ENCODE data around the gene CP.

The CP gene

DNA sequence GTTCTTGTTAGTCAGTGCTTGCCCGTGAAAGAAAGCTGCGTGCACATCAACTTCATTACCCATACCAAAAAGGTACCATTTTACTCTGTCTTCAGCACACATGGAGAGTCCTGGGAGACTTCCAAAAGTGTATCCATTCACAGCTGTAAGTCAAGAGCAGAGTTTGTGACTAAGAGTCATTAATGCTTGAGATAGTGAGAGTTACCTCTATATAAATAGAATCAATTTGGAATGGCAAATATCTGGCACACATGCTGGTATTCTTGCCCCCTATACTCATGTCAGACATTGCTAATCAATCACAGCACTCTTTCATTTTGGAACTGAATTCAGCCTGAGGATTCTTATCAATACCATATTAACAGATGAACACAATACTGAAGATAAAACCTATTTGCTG lies 14.2 kb downstream of the CP start:
- ChIA-PET POLR2A (no interaction called here), CTCF (interaction anchor here (1.3 kb wide), 1 partner anchor 87 kb away, joined by 3 read pairs; no protein-coding TSS in a partner anchor)
- no peak for DNase-seq (ENCODE audit: extremely low spot score)
- no peak for TF ChIP-seq ZNF384 (IDR thresholded peaks at IDR 0.05)
- no peak for TF ChIP-seq FOXA1 (IDR thresholded peaks at IDR 0.05)
- TF ChIP-seq, protein P1, sequence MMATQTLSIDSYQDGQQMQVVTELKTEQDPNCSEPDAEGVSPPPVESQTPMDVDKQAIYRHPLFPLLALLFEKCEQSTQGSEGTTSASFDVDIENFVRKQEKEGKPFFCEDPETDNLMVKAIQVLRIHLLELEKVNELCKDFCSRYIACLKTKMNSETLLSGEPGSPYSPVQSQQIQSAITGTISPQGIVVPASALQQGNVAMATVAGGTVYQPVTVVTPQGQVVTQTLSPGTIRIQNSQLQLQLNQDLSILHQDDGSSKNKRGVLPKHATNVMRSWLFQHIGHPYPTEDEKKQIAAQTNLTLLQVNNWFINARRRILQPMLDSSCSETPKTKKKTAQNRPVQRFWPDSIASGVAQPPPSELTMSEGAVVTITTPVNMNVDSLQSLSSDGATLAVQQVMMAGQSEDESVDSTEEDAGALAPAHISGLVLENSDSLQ (IDR thresholded peaks at IDR 0.05) = no peak
- no peak for TF ChIP-seq FOXM1 (IDR thresholded peaks at IDR 0.05; ENCODE audit: borderline replicate concordance)
- TF ChIP-seq TARDBP (IDR thresholded peaks at IDR 0.05) = no peak
- TF ChIP-seq NFRKB (IDR thresholded peaks at IDR 0.05) = no peak
- no peak for TF ChIP-seq CTBP1 (IDR thresholded peaks at IDR 0.05; ENCODE audit: borderline replicate concordance)
- TF ChIP-seq BHLHE40 (IDR thresholded peaks at IDR 0.05; ENCODE audit: borderline replicate concordance) = no peak
- TF ChIP-seq ARNT (IDR thresholded peaks at IDR 0.05) = no peak
- no peak for TF ChIP-seq HDGF (IDR thresholded peaks at IDR 0.05; ENCODE audit: borderline replicate concordance)
- TF ChIP-seq LEF1 (IDR thresholded peaks at IDR 0.05; ENCODE audit: borderline replicate concordance) = no peak
- no peak for TF ChIP-seq SP1 (IDR thresholded peaks at IDR 0.05)
- TF ChIP-seq FOXK2 (IDR thresholded peaks at IDR 0.05) = no peak
- no peak for TF ChIP-seq L3MBTL2 (conservative IDR thresholded peaks at IDR 0.05)
- no peak for TF ChIP-seq ELF4 (IDR thresholded peaks at IDR 0.05)
- TF ChIP-seq SUZ12 (IDR thresholded peaks at IDR 0.05) = no peak

GRCh38 chr3:149204390-149204991 lies 17.1 kb downstream of the CP start:
- ChIA-PET POLR2A (no interaction called here), CTCF (no interaction called here)
- DNase-seq (ENCODE audit: extremely low spot score) = no peak
- TF ChIP-seq HDGF (IDR thresholded peaks at IDR 0.05; ENCODE audit: borderline replicate concordance) = no peak
- TF ChIP-seq ARNT (IDR thresholded peaks at IDR 0.05) = no peak
- TF ChIP-seq SP1 (IDR thresholded peaks at IDR 0.05) = no peak
- no peak for TF ChIP-seq FOXA1 (IDR thresholded peaks at IDR 0.05)
- no peak for TF ChIP-seq CTBP1 (IDR thresholded peaks at IDR 0.05; ENCODE audit: borderline replicate concordance)
- TF ChIP-seq NFRKB (IDR thresholded peaks at IDR 0.05) = no peak
- no peak for TF ChIP-seq ZNF384 (IDR thresholded peaks at IDR 0.05)
- TF ChIP-seq L3MBTL2 (conservative IDR thresholded peaks at IDR 0.05) = no peak
- no peak for TF ChIP-seq TARDBP (IDR thresholded peaks at IDR 0.05)
- TF ChIP-seq ELF4 (IDR thresholded peaks at IDR 0.05) = no peak
- TF ChIP-seq SUZ12 (IDR thresholded peaks at IDR 0.05) = no peak

DNA sequence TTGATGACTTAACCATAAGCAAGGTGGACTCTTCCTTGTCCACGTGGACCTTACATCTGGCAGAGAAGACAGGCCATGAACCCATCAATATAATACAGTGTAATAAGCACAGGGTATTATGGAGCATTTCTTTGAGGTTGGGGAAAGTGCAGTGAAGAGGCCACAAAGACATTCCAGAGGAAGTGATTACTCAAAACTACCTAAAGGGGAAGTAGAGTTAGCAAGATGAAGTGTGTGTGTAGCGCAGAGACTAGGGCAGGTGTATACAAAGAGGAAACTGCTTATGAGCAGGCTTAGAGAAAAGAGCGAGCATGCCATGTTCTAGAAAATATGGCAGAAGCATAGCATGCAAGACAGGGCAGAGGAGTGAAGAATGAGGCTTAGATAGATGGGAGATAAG lies 17.9 kb downstream of the CP start:
- ChIA-PET POLR2A (no interaction called here), CTCF (no interaction called here)
- no peak for DNase-seq (ENCODE audit: extremely low spot score)
- TF ChIP-seq ARNT (IDR thresholded peaks at IDR 0.05) (no peak), FOXK2 (IDR thresholded peaks at IDR 0.05) (no peak), FOXM1 (IDR thresholded peaks at IDR 0.05; ENCODE audit: borderline replicate concordance) (no peak), TARDBP (IDR thresholded peaks at IDR 0.05) (no peak)

- CTCF ChIA-PET = no interaction called here
- POLR2A ChIA-PET = no interaction called here
- TF ChIP-seq L3MBTL2 (conservative IDR thresholded peaks at IDR 0.05) = no peak
- TF ChIP-seq, protein P1 (IDR thresholded peaks at IDR 0.05) = peak; percentile 71
- peak; percentile 26 for DNase-seq (ENCODE audit: extremely low spot score)
These were observed 22.2 kb downstream of the CP start for GRCh38 chr3:149199474-149199873.

DNA sequence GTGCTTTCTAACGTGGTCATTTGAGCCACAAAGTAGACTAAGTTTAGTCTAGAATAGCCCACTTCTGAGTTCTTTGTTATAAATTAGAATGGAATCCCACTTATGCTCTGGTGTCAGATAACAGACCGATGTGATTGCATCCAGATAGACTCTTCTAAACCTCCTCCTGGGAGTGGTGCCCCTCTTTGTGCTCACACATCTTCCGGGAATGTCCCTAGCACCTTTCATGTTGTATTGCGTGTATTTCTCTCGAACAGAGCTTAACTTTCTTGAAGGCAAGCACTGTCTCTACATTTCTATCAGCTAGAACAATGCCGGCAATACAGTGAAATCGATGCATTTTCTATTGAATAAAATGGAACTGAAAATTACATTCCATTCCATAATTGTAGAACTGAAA lies 23.0 kb downstream of the CP start:
- no peak for DNase-seq (ENCODE audit: extremely low spot score)
- TF ChIP-seq FOXM1 (IDR thresholded peaks at IDR 0.05; ENCODE audit: borderline replicate concordance) = no peak
- TF ChIP-seq SUZ12 (IDR thresholded peaks at IDR 0.05) = no peak
- no peak for TF ChIP-seq SP1 (IDR thresholded peaks at IDR 0.05)
- TF ChIP-seq FOXA1 (IDR thresholded peaks at IDR 0.05) = no peak
- TF ChIP-seq ZNF384 (IDR thresholded peaks at IDR 0.05) = no peak
- no peak for TF ChIP-seq BHLHE40 (IDR thresholded peaks at IDR 0.05; ENCODE audit: borderline replicate concordance)
- TF ChIP-seq HDGF (IDR thresholded peaks at IDR 0.05; ENCODE audit: borderline replicate concordance) = no peak
- no peak for TF ChIP-seq LEF1 (IDR thresholded peaks at IDR 0.05; ENCODE audit: borderline replicate concordance)
- TF ChIP-seq L3MBTL2 (conservative IDR thresholded peaks at IDR 0.05) = no peak
- TF ChIP-seq CTBP1 (IDR thresholded peaks at IDR 0.05; ENCODE audit: borderline replicate concordance) = no peak
- no peak for TF ChIP-seq ELF4 (IDR thresholded peaks at IDR 0.05)
- TF ChIP-seq ARNT (IDR thresholded peaks at IDR 0.05) = no peak
- no peak for TF ChIP-seq TARDBP (IDR thresholded peaks at IDR 0.05)
- no peak for TF ChIP-seq NFRKB (IDR thresholded peaks at IDR 0.05)
- TF ChIP-seq, protein P1 (IDR thresholded peaks at IDR 0.05) = no peak
- no peak for TF ChIP-seq FOXK2 (IDR thresholded peaks at IDR 0.05)
- ChIA-PET POLR2A (no interaction called here), CTCF (no interaction called here)

DNA sequence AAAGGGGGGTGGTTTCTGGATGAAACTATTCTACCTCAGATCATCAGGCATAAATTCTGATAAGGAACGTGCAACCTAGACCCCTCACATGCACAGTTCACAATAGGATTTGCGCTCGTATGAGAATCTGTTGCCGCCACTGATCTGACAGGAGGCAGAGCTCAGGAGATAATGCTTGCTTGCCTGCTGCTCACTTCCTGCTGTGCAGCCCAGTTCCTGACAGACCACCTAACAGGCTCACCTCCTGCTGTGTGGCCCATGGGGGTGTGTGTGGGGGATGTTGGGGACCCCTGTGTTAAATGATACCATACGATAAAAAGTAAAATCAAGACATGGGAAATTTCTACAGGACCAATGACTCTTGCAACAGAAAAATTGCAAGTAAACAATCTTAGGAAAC lies 24.0 kb downstream of the CP start:
- no peak for TF ChIP-seq LEF1 (IDR thresholded peaks at IDR 0.05; ENCODE audit: borderline replicate concordance)
- TF ChIP-seq SUZ12 (IDR thresholded peaks at IDR 0.05) = no peak
- no peak for TF ChIP-seq BHLHE40 (IDR thresholded peaks at IDR 0.05; ENCODE audit: borderline replicate concordance)
- ChIA-PET CTCF (no interaction called here), POLR2A (no interaction called here)
- no peak for DNase-seq (ENCODE audit: extremely low spot score)

All from HEK293T (cell line).